BE2C (cell line): ENCODE results near the gene ZNF691.
"Not testable (repeated sequence)": the region's sequence is repeated elsewhere in the genome, so short reads cannot be mapped to it uniquely, and the experiment has no call there.

Experiments used
- DNase-seq: peaks from one replicate; pipeline ENCODE4 v3.0.0-alpha.2; 2020
- H3K27me3 ChIP-seq: fragments of 250-450 bp; sonication (Bioruptor Pico); 2 replicates; pipeline ENCODE4 v1.5.1; 2020; ENCODE audit warnings: mild to moderate bottlenecking
- H3K36me3 ChIP-seq: fragments of 250-450 bp; sonication (Bioruptor Pico); 2 replicates; pipeline ENCODE4 v1.5.1; 2020; ENCODE audit warnings: mild to moderate bottlenecking
- H3K4me1 ChIP-seq: fragments of 250-450 bp; sonication (Bioruptor Pico); 2 replicates; pipeline ENCODE4 v1.5.1; 2020
- H3K4me3 ChIP-seq: 2 replicates; pipeline ENCODE4 v1.5.1; 2011; ENCODE audit warnings: low read depth, low read length
- H3K9me3 ChIP-seq: fragments of 250-450 bp; sonication (Bioruptor Pico); 2 replicates; pipeline ENCODE4 v1.5.1; 2020
- CTCF ChIP-seq: IDR thresholded peaks from 2 replicates; pipeline ENCODE4 v1.5.1; 2012; ENCODE audit warnings: mild to moderate bottlenecking, low read depth, low read length

Gene ZNF691

DNA sequence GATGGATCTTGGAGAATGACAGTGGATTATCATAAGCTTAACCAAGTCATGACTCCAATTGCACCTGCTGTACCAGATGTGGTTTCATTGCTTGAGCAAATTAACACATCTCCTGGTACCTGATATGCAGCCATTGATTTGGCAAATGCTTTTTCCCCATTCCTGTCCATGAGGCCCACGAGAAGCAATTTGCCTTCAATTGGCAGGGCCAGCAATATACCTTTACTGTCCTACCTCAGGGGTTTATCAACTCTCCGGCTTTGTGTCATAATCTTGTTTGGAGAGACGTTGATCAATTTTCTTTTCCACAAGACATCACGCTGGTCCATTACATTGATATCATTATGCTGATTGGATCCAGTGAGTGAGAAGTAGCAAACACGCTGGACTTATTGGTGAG, 20.1 kb downstream of the ZNF691 start:
- H3K4me3 ChIP-seq, result no peak overlapping the region
- H3K27me3 ChIP-seq, result no peaks in the 10 kb centered on the region
- H3K9me3 ChIP-seq, result no peaks in the 10 kb centered on the region
- H3K36me3 ChIP-seq, result no peaks in the 10 kb centered on the region
- no peak for DNase-seq
- no peaks in the 10 kb centered on the region for H3K4me1 ChIP-seq
- TF ChIP-seq CTCF, result no peak

DNA sequence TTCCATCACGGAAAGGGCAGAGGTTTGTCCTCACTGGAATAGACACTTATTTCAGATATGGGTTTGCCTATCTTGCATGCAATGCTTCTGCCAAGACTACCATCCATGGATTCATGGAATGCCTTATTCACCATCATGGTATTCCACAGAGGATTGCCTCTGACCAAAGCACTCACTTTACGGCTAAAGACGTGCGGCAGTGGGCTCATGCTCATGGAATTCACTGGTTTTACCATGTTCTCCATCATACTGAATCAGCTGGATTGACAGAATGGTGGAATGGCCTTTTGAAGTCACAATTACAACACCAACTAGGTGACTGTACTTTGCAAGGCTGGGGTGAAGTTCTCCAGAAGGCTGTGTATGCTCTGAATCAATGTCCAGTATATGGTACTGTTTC, 22.1 kb downstream of the ZNF691 start:
- not testable (repeated sequence) for H3K4me1 ChIP-seq, H3K27me3 ChIP-seq, H3K4me3 ChIP-seq, H3K36me3 ChIP-seq, H3K9me3 ChIP-seq, DNase-seq

- not testable (repeated sequence) for H3K27me3 ChIP-seq
Observed at GRCh38 chr1:42869254-42869653, 22.8 kb downstream of the ZNF691 start.

DNA sequence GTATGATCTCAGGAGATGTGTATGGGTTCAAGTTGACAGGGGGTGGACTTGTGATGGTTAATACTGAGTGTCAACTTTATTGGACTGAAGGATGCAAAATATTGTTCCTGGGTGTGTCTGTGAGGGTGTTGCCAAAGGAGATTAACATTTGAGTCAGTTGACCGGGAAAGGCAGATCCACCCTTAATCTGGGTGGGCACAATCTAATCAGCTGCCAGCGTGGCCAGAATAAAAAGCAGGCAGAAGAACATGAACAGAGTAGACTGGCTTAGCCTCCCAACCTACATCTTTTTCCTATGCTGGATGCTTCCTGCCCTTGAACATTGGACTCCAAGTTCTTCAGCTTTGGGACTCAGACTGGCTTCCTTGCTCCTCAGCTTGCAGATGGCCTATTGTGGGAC, 23.3 kb downstream of the ZNF691 start:
- DNase-seq, H3K4me1 ChIP-seq, H3K27me3 ChIP-seq, H3K36me3 ChIP-seq, H3K4me3 ChIP-seq, H3K9me3 ChIP-seq: not testable (repeated sequence)

More at GRCh38 chr1:42869254-42869653, 22.8 kb downstream of the ZNF691 start:
- not testable (repeated sequence) for H3K4me3 ChIP-seq, H3K4me1 ChIP-seq, DNase-seq, H3K36me3 ChIP-seq, H3K9me3 ChIP-seq

DNA sequence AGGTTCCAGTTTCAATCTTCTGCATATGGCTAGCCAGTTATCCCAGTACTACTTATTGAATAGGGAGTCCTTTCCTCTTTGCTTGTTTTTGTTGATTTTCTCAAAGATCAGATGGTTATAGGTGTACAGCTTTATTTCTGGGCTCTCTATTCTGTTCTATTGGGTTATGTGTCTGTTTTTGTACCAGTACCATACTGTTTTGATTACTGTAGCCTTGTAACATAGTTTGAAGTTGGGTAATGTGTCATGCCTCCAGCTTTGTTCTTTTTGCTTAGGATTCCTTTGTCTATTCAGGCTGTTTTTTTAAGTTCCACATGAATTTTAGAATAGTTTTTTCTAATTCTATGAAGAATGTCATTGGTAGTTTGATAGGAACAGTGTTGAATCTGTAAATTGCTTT, 26.7 kb downstream of the ZNF691 start:
- not testable (repeated sequence) for H3K36me3 ChIP-seq, H3K9me3 ChIP-seq, H3K27me3 ChIP-seq

GRCh38 chr1:42873670-42874069, 27.3 kb downstream of the ZNF691 start:
- TF ChIP-seq CTCF, result no peak
- no peak for DNase-seq
- Histone ChIP-seq H3K27me3 (peaks cover 3% of the 10 kb centered on the region; the same call in 1 of the 2 replicates), H3K4me3 (no peak overlapping the region), H3K9me3 (no peaks in the 10 kb centered on the region), H3K4me1 (no peaks in the 10 kb centered on the region), H3K36me3 (no peaks in the 10 kb centered on the region)

More for the DNA sequence above, 26.7 kb downstream of the ZNF691 start:
- H3K4me3 ChIP-seq, DNase-seq, H3K4me1 ChIP-seq: not testable (repeated sequence)

DNA sequence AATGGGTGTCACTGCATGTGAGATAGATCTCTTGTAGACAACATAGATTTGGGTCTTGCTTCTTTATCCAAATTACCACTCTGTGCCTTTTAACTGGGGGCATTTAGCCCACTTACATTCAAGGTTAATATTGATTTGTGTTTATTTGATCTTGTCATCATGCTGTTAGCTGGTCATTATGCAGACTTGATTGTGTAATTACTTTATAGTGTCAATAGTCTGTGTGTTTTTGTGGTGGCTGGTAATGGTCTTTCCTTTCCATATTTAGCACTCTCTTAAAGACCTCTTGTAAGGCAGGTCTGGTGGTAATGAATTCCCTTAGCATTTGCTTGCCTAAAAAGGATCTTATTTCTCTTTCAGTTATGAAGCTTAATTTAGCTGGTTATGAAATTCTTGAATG, 29.6 kb downstream of the ZNF691 start:
- no peaks in the 10 kb centered on the region for H3K36me3 ChIP-seq

DNA sequence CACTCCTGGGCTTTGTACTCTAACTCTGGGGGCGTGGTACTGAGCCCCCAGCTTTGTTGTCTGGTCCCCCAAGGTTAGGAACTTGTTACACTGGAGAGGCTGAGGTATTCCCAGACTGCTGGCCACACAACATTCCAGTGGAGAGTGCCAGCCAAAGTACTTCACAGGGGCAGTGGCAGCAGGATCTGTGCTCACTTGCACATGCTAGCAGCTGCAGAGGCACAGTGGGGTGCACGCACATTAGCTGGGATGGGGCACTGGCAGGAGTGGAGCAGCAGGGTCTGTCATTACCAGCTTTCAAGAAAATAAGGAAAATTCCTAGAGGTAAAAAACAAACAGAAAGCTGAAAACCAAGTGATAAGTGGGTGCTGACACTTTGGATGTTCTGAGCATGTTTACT, 31.0 kb downstream of the ZNF691 start:
- no peak for DNase-seq
- Histone ChIP-seq H3K36me3 (no peaks in the 10 kb centered on the region), H3K4me3 (no peak overlapping the region), H3K4me1 (no peaks in the 10 kb centered on the region), H3K9me3 (no peaks in the 10 kb centered on the region), H3K27me3 (peaks cover 3% of the 10 kb centered on the region; the same call in 1 of the 2 replicates)
- no peak for TF ChIP-seq CTCF

More for the DNA sequence above, 29.6 kb downstream of the ZNF691 start:
- Histone ChIP-seq H3K4me3 (no peak overlapping the region), H3K27me3 (peaks cover 3% of the 10 kb centered on the region; the same call in 1 of the 2 replicates), H3K4me1 (no peaks in the 10 kb centered on the region), H3K9me3 (no peaks in the 10 kb centered on the region)
- no peak for DNase-seq
- no peak for TF ChIP-seq CTCF
